Activated CD4-positive, alpha-beta T cell treated with anti-CD3 and anti-CD28 coated beads, Interleukin-2, amount 50 U/mL, for 4 hours (primary cell): ENCODE results near the gene NOTCH3.
A peak's percentile ranks its signal among the peaks of the same experiment; 100 is the strongest.

ENCODE experiments used
- DNase-seq, 2 experiments: peaks; one replicate each; pipeline ENCODE4 v3.0.0-alpha.2; 2020

NOTCH3 gene

DNA sequence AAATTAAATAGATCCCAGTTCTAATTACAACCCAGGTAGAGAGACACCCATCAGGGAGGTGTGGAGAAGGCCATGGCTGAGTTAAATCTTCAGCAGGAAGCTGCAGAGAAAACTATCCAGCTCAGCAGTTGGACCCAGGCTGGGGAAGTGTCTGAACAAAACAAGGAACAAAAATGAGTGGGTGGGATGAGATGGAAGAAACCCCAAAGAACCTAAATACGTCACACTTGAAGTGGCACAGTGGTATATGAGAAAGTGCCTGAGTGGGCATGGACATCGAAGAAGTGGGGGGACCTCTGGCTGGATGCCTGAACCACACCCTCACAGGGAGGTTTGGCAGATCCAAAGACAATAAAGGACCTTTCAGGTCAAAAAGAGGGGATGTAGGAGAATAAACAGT lies 35.0 kb upstream of the NOTCH3 start:
- DNase-seq: no peak

DNA sequence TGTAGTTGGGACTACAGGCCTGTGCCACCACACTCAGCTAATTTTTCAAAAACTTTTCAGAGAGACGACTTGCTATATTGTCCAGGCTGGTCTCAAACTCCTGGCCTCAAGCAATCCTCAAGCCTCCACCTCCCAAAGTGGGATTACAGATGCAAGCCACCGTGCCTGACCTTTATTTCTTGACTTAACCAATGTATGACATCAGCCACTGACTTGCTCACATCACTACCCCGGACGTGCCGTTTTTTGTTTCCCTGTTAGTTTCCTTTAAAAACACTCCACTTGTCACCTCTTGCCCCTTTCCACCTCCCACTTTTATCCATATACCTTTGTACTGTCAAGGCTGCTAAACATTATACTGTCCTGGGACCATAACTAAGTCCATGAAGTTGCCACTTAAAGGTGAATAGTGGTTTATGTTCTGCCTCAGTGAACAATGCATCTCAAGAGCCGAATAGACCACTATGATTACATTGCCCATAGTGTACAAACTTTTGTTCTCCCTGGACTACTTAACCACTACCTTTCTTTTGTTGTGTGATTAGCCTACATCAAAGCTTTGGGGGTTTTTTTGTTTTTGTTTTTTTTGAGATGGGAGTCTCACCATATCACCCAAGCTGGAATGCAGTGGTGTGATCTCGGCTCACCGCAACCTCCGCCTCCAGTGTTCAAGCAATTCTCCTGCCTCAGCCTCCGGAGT lies 33.8 kb upstream of the NOTCH3 start:
- no peak for DNase-seq

DNA sequence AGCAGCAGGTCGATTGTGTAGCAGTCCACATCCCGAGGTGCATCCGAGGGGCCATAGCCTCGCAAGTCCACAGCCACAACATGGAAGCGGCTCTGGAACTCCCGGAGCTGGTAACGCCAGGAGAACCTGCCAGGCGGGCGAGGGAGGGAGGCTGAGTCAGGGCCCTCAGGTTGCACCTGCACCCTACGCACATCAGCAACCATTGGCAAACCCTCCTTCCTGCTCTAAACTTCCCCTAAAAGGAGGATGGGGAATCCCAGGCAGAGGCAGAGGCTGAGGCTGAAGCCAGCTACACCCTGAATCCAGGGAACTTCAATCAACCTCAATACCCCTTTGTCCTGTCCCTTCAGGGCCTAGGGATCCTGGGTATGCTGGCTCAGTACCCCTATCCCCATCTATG lies 30.5 kb upstream of the NOTCH3 start:
- DNase-seq: no peak

DNA sequence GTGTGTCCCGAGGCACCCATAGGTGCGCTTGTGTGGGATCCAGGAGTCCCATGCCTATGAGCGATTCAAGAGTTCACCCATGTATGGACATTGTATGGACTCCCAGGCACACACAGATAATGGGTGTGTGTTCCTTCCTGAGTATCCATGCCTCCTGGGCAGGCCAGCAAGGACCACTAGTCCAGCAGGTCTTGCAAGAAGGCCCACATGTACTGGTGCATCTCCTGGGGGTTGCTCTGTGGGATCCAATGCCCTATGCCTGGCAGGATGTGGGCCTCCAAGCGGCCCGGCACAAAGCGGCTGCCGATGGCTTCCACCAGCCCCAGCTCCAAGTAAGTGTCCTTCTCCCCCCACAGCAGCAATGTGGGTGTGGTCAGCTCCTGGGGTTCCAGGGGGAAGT lies 26.5 kb upstream of the NOTCH3 start:
- no peak for DNase-seq

DNA sequence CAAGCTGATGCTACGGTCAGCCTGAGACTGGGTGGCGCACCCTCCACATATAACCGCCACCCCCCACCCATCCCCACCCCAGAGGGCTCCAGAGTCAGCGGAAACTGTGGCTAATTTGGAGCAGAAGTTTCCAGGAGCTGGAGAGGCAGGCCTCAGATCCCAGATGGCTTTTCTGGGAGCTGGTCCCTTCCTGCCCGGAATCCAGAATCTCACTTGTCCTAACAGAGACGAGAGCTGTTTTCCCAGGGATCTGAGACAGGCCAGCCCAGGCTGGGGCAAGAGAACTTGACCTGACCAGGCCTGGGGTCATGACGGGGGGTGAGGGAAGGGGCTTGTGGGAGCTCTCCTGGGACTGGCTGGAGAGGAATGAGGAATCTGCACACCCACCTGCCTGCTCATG lies 25.0 kb upstream of the NOTCH3 start:
- no peak for DNase-seq

DNA sequence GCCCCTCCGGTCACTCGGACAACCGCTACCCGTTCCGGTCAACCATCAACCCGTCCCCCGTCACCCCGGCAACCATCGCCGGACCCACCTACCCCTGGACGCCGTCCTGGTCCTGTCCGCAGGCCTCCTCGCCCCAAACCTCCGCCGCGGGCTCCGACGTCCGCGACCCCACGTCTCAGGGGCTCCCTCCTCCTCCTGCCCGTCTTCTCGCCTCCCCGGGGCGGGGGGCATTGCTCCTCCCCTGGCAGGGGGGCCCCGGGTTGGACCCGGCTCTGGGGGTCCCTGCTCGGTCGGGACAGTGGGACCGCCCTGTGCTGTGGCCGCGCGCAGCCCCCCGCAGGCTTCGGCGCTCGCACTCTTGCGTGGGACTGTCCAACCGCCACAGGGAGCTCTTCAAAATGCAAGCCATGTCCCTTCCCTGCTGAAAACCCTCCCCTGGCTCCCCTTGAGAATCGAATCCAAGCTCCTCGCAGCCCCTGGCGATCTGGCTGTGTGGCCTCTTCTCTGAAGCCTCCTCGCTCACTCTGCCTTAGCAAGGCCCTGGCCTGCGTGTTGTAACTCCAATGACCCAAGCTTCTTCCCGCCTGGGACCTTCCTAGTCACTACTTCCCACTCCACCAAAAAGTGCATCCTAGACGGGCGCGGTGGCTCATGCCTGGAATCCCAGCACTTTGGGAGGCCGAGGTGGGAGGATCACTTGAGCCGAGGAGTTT lies 23.0 kb upstream of the NOTCH3 start:
- no peak for DNase-seq

DNA sequence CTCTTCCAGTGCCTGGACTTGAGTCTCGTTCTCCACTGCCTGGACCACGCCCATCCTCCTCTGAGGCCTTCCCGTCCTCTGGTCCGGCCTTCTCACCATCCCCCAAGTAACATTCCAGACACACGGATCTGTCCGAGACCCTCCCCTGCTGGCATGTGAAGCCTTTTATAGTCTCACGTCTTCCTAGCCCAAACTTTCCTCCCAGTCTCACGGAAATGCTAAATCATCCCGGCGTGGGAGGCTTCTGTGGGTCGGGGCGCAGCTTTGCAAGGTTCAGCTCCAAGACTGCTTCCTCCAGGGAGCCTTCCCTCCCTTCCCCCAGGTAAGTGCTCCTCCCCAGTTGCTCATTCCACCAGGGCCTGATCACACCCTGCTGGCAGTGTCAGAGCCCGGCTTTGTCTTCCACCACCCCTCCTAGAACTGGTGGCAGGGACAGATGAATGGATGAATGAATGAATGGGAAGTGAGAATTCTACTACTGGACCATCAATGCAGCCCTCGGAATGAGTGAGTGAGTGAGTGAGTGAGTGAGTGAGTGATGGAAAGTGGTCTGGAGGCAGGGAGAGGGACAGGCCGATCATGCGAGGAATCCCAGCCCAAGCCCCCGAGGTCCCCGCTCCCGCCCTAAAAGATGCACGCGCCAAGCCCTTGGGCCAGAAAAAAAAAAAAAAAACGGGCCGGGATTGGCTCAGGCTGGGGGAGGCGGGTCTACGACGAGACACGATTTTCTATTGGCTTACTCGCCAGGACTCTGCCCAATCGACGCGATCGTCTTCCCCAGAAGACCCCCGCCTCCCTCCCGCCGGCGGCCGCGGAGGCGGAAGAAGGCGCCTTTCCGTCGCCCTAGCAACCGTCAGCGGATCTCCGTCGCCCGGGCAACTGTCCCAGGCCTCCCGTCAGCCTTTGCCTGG lies 22.2 kb upstream of the NOTCH3 start:
- peak; percentile 64 to 68 for DNase-seq

DNA sequence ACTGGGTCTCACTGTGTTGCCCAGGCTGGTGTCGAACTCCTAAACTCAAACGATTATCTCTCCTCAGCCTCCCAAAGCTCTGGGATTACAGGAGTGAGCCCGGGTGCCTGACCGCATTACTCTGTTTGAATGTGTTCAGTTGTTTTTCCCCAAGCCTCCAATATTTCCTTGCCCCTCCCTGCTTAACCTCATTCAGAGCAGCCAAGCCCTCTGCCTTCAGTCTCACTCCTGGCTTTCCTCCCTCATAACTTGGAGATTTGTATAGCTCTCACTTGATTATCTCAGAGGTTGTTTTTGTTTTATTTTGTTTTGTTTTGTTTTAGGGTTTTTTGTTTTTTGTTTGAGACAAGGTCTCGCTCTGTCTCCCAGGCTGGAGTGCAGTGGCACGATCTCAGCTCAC lies 20.0 kb upstream of the NOTCH3 start:
- no peak for DNase-seq

DNA sequence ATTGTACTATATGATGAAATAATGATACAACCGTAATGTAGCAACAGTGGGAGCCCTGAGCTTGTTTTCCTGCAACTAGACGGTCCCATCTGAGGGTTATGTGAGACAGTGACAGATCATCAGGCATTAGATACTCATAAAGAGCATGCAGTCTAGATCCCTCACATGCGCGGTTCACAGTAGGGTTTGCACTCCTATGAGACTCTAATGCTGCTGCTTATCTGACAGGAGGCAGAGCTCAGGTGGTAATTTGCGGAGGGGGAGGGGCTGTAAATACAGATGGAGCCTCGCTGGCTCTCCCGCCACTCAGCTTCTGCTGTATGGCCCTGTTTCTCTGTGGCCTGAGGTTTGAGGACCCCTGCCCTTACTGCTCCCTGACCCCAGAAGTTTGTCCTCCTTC lies 17.7 kb upstream of the NOTCH3 start:
- DNase-seq: no peak

DNA sequence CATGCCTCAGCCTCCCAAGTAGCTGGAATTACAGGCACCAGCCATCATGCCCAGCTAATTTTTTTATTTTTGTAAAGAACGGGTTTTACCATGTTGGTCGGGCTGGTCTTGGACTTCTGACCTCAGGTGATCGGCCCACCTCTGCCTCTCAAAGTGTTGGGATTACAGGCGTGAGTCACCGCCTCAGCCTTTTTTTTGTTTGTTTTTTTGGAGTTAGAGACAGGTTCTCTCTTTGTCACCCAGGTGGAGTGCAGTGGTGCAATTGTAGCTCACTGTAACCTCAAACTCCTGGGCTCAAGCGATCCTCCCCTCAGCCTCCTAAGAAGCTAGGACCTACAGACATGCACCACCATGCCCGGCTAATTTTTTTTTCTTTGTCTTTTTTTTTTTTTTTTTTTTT lies 15.6 kb upstream of the NOTCH3 start:
- no peak for DNase-seq

DNA sequence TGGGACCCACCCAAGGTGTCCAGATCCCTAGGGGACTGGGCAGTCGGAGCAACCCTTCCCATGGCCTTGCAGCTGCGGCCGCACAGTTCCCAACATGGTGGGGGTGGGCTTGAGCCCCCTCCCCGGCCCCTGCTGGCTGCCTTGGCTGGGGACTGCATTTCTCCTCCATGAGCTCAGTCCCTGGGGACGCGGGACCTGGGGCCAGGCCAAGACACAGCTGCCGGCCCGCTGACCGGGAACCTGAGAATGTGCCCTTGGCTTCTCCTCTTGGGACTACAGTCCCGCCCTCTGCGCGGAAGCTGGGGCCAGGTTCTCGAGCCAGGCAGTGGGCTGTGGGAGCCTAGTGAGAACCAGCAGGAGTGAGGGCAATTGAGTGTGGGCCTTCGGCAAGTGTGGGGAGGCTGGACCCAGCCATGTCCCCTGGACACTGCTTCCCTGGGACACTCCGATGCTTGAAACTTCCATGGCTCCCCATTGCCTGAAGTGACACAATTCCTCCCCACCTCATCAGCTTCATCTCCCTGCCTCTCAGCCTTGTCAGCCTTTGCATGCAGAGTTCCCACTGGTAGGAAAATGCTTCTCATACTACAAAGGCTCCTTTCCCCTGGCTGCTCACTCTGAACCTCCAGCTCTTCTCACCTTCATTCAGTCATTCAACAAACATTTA lies 13.1 kb upstream of the NOTCH3 start:
- DNase-seq: no peak

DNA sequence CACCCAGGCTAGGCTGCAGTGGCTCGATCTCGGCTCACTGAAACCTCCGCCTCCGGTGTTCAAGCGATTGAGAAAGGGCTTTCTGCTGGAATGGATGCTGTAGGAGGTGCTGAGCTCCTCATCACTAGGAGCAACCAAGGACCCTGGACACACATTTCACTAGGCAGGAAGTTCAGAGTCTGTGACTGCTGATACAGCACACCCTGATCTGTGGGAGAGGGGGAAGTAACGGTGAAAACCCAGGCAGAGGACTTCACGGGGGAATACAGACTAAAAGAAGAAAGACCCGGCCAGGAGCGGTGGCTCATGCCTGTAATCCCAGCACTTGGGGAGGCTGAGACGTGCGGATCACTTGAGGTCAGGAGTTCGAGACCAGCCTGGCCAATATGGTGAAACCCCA lies 11.9 kb upstream of the NOTCH3 start:
- DNase-seq: no peak

DNA sequence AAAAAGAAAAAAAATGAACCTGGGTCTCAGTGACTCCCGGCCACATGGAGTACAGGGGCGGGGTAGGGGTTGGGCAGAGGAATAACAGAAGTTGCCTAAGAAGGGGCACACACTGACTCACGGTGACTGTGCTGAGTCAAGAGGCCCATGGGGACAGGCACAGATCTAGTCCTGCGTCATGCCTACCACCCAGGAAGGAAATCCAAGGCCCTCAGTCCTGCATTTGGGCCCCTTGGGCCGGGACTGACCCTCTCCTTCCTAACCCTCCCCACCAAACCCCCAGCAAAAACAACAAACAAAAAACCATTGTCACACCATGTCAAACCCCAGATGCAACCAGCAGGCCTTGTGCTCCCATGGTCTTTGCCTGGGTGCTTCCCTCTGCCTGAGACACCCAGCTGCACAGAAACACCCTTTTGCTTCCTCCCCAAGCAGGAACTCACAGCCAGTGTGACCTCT lies 9.6 kb upstream of the NOTCH3 start:
- no peak for DNase-seq

DNA sequence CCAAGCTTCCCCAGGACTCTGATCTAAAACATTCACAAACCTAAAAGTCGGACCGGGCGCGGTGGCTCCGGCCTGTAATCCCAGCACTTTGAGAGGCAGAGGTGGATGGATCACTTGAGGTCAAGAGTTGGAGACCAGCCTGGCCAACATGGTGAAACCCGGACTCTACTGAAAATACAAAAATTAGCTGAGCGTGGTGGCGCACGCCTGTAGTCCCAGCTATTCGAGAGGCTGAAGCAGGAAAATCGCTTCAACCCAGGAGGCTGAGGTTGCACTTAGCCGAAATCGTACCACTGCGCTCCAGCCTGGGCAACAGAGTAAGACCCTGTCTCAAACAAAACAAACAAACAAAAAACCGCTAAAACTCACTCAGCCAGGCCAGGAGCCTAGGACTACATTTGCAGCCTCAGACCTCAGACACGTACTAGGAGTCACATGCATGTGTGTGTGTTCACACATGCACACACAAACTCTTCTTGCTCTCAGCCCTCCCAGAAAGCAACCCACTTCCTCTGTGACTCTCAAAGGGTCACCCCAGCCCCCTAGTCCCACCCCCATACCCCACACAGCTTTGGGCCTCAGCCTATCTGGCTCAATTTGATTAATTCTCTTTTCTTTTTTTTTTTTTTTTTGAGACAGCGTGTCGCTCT lies 704 bp upstream of the NOTCH3 start:
- no peak for DNase-seq

DNA sequence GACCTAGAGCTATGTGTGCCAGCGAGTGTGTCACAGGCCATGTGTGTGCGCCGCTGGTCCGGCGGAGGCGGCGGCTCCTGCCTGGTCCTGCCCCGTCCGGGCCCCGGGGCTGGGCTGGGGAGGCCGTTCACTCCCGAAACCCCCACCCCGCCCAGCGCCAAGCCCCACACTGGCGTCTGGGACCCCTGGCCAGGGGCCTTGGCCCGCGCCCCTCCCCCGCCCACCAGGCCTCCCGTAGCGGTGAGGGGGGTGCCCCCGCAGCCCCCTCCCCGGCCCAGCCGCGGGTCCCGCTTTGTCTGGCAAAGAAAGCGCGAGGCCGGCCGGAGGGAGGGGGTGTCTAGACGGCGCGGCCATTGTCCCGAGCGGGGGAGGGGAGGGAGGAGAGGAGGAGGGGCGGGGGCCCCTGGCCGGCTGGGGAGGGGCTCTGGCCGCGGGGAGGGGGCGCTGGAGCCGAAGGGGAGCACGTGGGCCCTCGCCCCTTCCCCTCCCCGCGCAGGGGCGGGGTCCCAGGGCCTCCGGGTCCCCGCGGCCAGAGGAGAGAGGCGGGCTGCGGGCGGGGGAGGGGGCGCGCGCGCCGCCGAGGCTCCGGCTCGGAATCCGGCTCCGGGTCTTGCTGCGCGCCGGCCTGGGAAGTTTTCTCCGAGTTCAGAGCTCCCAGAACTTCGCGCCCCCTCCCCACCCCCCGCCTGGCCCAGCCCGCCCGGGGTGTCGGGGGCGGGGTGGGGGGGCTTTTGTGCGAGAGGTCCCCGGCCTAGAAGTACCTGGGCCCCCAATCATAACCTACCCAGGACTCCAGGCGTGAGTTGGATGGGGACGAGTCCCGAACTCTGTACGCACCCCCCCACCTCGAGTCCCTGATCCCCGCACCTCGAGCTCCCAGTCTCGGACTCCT lies 888 bp downstream of the NOTCH3 start:
- no peak for DNase-seq

DNA sequence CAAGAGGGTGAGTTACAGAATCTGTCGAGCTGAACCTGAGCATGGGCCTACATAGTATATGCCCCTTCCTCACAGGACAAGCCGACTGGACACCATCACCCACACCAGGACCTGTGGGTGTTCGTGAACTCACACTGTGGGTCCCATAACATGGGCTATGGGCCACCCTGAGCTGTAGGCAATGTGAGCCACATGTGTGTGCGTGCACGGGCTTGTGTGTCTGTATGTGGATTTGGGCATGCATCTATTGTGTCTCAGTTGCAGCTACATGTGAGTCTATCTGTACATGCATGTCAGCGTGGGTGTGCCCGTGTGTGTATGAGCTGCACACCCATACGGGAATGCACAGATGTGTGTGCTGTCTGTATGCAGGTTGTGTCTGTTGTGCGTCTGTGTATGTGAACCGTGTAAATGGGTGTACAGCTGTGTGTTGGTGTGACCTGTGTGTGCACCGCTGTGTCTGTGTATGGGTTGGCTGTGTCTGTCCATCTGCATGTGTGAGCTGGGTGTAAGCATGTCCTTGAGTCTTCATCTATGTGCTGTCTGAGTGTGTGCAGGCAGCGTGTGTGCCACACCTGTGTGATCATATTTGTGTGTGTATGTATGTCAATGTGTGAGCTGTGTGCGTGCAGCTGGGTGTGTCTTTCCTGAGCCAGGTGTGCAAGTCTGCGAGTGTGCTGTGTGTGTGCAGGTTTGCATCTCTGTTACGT lies 1.7 kb downstream of the NOTCH3 start:
- DNase-seq: no peak

DNA sequence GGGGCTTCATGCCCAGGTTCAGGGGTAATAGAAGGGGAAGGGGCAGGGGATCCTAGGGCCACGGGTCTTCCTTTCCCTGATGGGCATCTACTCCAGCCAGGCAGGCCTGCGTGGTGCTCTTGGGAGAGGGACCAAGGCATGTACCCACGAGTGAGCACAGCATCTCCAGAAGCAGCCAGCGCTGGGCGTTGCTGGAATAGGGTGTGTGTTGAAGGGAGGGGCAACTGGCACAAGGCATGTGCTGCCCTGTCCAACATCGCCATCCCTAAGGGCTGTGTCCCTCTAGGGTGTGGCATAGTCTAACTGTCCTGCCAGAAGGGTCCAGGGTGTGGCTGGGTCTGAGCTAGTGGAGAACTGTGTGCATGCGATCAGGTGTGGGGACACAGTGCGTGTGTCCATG lies 2.9 kb downstream of the NOTCH3 start:
- DNase-seq: no peak

DNA sequence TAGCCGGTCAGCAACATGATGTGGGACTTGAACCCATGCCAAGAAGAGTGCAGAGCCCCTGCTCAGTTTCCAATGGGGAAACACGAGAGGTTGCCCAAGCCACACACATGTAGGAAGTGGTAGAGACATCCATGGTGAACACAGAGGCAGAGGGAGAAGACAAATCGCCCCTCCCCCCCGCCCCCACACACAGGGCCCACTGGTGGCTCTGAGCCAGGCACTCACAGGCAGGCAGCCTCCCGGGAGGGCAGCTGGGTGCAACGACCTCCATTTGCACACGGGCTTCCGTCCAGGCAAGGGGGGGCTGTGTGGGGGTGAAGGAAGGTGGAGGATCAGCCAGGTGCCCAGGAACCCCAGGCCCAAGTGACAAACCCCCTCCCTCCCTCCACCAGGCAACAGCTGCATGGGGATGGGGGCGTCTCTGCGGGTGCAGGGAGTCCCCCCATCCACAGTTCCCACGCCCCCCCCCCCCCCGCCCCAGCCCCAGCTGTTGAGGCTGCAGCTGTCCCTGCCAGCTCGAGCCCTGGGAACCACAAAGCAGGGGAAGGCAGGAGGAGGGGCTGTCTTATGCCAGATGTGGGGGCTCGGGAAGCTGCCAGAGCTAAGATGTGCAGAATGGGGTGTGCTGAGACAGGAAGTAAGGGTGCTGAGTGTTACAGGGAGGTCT lies 3.4 kb downstream of the NOTCH3 start:
- DNase-seq: no peak

DNA sequence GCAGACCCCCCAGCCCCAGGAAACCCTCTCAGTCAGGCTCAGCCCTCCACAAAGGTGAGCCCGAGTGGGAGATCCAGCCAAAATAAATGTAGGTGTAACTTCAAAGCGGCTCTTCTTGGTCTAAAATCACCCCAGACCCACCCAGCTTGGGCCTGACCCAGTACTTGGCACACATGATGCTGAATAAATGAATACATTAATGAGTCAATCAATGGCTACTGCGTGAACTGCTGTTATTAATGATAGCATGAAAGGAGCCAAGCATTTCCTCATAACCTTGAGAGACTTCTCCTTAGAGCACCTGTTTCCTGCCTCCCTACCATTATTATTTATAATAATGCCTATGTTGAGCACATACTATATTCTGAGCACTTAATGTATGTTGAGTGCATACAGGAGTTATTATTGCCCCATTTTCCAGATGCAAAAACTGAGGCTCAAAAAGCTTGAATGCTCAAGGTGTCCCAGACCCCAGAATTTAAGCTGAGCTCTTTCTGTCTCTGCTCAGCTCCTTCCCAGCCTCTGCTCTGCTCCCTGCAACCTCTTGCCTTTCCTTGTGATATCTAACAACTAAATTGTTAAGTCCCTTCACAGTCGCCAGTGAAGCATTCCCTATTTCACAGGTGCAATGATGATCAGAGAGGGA lies 4.3 kb downstream of the NOTCH3 start:
- no peak for DNase-seq
